HG03196 (cell line): ENCODE measurements around the gene FEN1.

ENCODE experiments used
- ATAC-seq: cut with Tn5 transposase; IDR thresholded peaks from one replicate; pipeline ENCODE4 v1.9.1; 2021; ENCODE audit not compliant: unreplicated experiment

The FEN1 gene

DNA sequence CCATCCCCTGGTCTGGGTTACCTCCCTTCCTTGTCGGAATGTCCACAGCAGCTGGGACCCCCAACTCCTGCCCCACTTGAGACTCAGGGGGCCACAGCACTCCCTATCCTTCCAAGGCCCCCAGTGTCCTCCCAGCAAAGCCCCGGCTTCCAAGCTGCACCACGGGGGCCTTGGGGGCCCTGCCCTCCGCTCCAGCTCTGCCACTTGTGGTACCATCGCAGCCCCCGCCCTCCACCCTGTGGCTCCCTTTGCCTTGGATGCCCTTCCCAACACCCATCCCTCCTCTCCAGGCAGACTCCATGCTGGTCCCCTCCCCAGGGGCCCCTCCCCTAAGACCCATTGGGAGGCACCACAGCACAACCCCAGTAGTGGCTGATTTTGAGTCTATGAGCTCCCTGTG, 17.6 kb upstream of the FEN1 start:
- ATAC-seq, result no peak

DNA sequence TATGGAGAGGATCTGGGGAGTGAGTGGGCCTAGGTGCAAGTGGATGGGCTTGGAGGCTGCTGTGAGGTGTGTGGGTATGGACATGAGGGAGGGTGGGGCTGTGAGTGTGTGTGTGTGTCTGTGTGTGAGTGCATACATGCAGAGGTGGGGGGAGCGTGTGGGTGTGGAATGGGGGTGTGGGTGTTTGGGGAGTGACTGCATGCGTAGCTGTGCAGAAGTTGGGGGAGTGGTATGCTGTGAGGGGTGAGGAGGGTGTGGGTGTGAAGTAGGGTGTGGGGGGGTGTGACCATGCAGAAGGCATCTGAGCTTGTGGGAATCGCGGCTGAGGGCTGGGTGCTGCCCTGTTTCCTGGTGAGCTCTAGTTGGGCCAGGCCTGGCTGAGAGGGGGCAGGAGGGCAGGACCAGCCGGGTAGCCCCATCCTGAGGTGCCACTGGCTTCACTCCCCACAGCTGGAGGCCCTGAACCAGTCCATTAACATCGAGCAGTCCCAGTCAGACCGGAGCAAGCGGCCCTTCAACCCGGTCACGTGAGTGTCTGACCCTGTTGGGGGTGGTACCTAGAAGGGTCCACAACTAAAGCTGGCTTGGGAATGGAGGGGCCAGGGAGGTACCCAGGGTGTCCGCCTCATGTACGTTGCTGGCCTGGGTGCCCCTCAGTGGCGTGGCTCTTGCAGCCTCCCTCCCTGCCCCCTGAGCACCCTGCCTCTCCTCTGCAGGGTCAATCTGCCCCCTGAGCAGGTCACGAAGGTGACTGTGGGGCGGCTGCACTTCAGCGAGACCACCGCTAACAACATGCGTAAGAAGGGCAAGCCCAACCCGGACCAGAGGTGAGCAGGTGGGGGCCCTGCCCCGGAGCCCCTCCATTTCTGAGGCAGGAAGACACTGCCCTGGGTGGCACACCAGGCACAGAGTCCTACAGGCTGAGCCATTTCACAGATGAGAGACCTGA, 16.8 kb upstream of the FEN1 start:
- no peak for ATAC-seq

DNA sequence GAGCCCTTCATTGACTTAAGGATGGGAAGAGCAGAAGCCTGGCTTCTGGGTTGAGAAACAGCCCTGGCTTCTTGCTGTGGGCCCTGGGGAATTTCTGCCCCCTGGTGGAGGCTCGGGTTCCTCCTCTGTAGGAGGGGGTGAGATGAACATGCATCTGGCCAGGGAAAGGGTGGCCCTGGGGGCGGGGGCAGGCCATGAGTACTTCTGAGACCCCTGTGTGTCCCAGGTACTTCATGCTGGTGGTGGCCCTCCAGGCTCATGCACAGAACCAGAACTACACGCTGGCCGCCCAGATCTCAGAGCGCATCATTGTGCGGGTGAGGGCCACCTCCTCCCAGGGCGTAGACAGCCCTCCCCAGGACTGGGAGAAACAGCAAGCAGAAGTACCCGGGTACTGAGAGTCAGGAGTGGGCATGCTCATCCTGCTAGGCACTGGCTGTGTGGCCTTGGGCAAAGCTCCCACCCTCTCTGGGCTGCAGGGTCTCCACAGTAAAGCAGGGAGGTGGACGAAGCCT, 16.1 kb upstream of the FEN1 start:
- ATAC-seq, result no peak

DNA sequence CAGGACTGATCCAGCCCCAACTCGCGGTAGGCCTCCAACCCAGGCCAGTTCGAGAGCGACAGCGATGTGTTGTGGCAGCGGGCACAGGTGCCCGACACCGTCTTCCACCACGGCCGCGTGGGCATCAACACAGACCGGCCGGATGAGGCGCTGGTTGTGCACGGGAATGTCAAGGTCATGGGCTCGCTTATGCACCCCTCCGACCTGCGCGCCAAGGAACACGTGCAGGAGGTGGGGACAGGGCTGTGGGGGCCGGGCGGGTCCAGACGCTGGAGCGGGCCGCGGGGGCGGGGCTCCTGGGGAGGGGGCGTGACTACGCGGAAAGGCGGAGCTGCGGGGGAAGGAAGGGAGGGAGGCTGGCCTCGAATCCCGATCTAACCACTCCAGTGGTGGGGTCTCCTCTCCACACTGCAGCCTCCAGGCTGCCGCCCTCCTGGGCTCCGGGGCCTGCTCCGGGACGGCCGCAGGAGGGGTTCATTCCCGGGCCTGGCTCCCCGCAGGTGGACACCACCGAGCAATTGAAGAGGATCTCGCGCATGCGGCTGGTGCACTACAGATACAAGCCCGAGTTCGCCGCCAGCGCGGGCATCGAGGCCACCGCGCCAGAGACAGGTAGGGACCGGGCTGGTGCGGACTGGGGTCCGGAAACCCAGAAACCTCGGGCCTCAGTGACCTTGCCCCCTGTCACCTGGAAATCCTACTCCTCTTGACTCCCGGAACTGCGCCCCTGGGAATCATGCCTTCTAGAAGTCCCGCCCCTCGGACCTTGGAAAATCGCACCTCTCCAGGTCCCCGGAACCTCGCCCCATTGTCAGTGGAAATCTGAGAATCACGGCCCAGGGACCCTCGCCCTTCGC, 15.2 kb upstream of the FEN1 start:
- no peak for ATAC-seq

DNA sequence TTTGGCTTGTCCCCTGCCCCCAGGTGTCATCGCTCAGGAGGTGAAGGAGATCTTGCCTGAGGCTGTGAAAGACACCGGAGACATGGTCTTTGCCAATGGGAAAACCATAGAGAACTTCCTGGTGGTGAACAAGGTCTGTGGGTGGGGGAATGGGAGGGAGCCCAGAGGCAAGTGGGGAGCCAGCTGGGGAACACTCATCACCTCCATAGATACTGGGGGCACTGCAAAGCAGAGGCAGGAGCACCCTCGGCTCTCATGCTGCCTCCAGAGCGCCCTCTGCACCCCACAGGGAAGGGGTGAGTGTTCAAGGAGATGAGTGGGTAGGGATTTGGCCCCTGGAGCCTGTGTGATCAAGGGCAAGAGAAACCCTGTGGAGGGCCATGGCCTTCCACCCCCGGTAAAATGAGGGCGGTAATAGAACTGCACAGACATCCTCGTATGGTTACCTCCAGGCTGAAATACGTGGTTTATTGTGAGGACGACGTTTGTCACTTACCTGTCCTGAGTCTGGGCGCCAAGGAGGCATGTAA, 14.3 kb upstream of the FEN1 start:
- no peak for ATAC-seq

DNA sequence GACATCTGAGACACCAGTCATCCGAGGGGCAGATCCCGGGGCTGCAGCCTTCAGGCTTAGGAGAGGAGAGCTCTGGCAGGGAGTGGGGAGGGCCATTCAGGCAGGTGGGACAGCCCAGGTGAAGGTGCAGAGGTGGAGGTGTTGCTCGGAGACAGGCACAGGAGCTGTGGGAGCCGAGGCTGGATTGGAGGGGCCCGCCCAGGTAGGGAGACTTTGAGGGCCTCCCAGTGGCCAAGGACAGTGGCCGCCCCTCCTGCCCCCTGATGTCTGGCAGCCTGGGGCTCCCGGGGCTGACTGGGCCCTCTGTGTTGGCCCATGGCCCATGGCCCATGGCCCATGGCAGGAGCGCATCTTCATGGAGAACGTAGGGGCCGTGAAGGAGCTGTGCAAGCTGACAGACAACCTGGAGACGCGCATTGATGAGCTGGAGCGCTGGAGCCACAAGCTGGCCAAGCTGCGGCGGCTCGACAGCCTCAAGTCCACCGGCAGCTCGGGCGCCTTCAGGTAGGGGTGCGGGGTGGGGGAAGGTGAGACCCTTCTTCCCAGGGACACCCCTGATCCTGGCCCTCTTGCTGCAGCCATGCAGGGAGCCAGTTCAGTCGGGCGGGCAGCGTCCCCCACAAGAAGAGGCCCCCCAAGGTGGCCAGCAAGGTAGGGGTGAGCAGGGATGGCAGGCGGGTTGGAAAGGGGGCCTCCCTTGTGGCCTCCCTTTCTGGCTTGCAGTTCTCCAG, 13.6 kb upstream of the FEN1 start:
- no peak for ATAC-seq

DNA sequence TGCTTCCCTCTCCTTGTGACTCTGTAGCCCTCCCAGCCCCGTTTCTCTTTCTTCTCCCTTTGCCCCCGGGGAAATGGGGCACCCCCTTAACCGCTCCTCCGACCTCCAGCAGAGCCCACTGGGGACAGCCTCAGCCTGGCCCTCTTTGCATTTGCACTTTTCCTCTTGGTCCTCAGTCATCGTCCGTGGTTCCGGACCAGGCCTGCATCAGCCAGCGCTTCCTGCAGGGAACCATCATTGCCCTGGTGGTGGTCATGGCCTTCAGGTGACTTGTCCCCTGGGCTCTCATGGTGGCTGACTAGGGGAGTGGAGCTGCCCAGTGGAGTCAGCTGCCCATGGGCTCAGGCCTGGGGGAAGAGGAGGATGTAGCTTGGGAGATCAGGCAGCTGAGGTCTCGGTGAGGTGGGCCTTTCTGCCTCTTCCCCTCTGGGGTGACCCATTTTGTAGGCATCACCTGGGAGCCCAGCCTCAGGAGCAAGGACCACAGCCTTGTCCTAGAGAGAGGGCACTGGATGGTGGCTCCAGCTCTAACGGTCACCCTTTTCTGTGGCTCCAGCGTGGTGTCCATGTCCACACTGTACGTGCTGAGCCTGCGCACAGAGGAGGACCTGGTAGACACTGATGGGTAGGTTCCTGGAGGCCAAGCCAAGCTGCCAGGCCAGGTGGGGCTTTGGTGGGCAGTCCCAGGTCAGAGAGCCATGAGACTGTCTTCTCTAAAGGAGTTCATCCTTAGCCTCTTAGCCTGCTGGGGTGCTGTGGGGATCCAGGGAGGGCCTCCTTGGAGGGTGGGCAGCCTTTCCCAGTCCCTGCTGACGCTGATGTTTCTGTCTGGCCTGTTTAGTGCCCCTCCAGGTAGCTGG, 12.8 kb upstream of the FEN1 start:
- no peak for ATAC-seq

DNA sequence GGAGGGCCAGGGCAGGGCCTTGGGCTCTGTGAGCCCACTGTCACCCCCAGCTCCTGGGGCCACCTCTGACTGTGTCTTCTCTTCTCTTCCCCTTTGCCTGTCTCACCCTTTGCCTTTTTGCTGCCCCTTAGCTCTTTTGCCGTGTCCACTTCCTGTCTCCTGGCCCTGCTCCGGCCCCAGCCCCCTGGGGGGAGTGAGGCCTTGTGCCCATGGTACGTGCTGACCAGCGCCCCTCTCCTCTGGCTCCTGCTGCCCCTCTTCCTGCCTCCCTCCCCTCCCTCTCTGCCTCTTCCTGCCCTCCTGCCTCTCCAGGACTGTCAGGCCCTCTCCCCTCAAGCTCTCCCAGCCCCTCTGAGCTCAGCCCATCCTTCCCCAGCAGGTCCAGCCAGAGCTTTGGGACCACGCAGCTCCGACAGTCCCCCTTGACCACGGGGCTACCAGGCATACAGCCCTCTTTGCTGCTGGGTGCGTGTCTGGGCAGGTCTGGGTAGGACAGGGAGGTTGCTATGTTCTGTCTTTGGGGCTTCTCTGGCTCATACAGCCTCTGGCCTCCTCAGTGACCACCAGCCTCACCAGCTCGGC, 12.0 kb upstream of the FEN1 start:
- no peak for ATAC-seq

DNA sequence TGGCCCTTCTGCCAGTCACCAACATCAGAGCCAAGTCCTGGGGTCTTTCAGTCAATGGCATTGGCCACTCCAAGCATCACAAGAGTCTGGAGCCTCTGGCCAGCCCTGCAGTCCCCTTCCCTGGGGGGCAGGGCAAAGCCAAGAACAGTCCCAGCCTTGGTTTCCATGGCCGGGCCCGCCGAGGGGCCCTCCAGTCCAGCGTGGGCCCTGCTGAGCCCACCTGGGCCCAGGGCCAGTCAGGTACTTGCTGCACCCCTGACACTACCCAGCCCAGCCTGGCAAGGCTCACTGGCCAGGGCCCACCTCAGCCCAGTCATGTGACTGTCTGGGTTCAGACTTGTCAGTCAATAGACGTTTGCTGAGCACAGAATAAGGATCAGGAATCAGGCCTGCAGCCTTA, 11.1 kb upstream of the FEN1 start:
- no peak for ATAC-seq

DNA sequence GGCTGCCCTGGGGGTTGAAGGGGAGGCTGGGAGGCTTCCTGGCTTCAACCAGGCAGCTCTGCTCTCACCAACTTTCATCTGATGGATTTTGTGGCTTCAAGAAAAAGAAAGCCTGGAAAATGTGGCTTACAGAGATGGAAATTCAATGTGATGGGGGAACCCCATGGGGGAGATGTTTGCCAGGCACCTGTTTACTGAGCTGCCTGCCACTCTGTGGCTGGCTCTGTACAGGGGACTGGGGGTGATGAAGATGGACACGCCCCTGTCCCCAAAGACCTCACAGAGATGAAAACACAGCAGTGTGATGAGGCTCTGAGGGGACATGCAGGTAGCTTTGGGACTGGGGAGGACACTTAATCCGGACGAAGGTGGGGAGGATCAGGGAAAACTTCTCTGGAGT, 10.4 kb upstream of the FEN1 start:
- ATAC-seq, result no peak

DNA sequence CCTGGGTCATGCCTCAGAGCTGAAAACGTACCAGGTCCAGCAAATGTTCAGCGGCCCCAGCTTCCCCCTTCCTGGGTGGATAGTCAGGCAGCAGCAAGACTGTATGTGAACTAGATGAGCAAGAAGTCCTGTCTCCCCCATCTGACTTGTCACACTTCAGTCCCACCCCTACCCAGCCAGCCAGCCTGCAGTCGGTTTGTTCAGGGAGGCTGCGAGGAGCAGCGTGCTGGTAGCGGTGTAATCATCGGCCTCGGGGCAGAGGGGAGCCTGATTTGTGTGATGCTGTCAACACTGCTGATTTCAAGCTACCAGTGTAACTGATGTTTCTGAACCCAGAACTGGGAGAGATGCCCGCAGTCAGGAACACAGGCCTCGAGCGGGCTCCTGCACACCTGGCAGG, 9.9 kb upstream of the FEN1 start:
- no peak for ATAC-seq

DNA sequence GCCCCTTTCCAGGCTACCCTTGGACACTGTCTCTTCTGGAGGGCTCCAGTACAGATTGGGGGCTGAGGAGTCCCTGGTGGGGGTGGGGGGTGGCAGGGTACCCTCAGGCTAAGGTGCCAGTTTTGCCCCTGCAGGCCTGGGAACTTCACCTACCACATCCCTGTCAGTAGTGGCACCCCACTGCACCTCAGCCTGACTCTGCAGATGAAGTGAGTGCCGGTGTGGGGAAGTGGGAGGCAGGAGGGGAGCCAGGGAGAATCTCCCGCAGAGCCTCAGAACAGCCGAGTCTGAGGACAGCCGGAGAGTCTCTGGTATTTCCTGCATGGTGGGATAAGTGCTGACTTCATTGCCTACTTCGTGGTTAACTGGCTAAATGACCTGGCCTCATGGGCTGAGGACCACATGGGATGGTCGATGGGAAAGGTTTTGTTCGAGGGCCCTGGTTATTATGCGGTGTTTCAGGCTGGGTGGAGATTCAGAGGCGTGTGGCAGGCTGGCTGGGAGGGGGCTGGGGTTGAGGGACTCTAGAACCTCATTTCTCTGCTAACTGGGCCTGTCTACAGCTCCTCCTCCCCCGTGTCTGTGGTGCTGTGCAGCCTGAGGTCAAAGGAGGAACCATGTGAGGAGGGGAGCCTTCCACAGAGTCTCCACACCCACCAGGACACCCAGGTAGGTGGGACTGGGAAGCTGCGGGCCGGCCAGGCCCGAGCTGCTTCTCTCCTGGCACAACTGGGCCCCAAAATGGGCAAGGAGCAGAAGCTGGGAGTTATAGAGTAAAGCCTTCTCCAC, 8.8 kb upstream of the FEN1 start:
- ATAC-seq, result no peak

DNA sequence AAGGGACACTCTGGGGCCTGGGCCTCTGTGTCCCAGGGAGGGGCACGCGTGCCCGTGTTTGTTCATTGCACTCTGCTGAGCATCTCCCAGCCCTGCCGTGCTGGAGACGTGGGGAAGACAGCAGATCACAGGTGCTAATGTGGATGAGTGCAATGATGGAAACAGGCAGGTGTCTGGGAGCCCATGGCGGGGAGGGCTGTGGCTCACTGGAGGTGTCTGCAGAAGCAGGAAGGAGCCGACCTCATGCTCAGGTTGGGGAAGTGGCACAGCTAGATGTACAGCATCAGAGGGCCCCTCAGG, 8.3 kb upstream of the FEN1 start:
- ATAC-seq, result no peak

DNA sequence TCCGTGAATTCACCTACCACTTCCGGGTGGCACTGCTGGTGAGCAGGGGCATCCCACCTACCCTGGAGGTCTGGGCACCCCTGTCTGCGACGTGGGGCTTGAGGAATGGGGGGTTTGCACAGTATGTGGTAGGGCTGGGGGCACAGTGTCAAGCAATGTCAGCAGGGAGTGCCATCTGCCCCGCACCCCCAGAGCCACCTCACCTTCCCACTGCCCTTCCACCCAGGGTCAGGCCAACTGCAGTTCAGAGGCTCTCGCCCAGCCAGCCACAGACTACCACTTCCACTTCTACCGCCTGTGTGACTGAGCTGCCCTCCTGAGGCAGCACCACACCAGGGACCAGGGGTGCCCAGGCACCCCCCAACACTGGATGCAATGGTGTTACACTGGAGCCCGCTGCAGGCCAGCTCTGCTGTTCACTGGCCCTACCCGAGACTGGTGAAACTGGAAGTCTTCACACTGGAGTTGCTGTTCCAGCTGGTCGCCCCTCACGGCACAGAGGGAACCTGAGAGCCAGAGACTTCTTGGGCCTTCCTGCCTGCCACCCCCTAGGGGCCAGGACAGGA, 6.8 kb upstream of the FEN1 start:
- ATAC-seq, result no peak

DNA sequence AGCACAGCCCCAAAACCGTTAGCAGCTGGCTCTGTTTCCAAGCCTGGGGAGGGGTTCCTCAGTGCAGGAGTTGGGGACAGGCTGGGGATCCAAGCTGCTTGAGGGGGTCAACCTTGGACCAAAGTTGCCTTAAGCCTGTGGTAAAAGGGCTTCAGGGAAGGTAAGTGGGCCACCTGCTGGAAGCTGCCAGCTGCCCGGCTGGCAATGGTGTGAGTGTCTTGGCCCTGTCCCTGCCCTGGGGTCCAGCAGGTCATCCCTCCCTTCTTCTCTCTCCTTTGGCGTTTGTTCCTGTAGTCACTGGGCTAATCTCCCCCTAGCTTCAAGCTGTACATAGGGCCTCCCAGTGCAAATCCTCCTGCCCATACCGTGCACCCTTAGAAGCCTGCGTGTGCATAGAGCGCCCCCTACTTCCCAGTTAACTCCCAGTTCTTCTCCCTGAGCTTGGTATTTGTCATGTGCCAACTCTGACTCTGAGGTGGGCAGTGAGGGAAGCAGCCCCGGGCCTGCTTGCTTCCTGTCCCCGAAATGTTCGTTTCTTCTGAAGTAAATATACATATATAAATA, 4.7 kb upstream of the FEN1 start:
- no peak for ATAC-seq

DNA sequence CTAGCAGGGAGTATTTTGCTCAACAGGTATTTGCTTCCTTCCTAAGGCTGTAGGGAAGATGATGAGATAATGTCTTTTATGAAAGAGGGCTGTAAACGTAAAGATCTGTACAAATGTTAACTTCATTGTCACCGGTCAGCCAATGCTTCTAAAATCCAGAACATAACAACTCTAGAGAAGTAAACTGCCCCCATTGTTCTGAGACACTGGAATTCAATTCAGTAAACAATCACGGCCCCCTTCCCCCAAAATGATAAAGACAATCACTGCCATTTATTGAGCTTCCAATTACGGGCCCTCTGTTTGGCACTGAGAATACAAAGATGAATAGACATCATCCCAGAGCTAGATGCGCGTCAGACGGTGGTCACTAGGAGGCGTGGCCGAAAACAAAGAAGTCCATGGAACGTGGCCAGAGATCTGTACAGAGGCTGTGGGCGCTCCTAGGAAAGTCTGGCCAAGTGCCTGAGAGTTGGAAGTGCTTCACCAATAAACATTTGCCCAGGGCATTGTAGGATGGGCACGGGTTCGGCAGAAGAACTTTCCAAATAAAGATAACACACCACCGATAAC, 888 bp upstream of the FEN1 start:
- peak; percentile 13 for ATAC-seq

DNA sequence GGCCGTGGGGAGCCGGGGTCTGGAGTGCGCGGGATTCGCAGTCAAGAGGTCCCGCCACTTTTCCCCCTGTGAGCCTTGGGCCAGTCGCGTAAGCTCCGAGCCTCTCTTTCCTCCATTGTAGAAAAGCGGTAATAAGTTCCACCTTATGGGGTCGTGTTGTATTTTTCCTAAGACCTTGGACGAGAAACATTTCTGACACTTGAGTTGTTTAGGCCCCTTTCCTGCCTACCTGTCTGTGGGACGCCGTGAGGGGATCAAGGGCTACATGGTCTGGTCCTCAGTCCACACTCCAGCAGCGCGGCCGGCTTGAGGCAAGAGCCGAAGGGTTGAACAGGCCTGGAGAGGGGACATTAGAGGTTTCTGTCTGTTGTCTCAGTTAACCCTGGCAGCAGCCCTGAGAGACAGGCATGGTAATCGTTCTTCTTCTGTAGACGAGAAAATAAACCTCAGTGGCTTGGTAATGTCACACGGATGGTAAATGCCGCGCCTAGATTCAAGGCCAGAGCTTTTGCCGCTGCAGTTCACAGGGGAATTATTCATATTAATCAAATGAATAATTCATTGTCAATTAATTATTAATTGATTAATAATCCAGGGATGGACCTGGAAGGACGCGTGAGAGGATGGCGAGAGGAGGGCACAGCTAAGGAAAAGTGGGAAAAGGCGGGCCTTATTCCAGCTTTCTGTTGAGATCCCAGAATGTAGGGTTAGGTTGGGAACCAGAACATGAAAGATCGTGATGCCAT, 545 bp downstream of the FEN1 start:
- ATAC-seq, result no peak
